WTC11 (cell line): ENCODE results near the gene MIB1. TPM values are rescaled to one million over a fixed set of nuclear protein-coding genes. Genes with fewer than 3 reads are reported as not detected.

Experiments used
- ATAC-seq: fragments of 200-7000 bp; cut with Tn5 transposase; 2 replicates; pipeline ENCODE4 v1.10.0; 2021; ENCODE audit warnings: mild to moderate bottlenecking, moderate library complexity
- CTCF ChIA-PET: fragments of 300-600 bp; sonication (Branson Sonifier 250); formaldehyde crosslinking; loops from one replicate; lab custom pipeline; 2021; ENCODE audit warnings: antibody characterized with exemption; lab: Charles Lee
- POLR2A ChIA-PET: fragments of 350-600 bp; sonication (Branson Sonifier 250); formaldehyde crosslinking; loops from one replicate; lab custom pipeline; 2021; ENCODE audit warnings: antibody characterized with exemption; lab: Charles Lee
- DNase-seq: peaks from one replicate; pipeline ENCODE4 v3.0.0; 2021; ENCODE audit warnings: low spot score
- H3K27ac Mint-ChIP-seq: 2 replicates; pipeline ENCODE4 v1.8.0; 2021; ENCODE audit warnings: mixed read lengths
- H3K27me3 Mint-ChIP-seq: 2 replicates; pipeline ENCODE4 v1.8.0; 2021; ENCODE audit warnings: low read depth, mild to moderate bottlenecking, moderate library complexity, mixed read lengths
- H3K36me3 Mint-ChIP-seq: 2 replicates; pipeline ENCODE4 v1.8.0; 2021; ENCODE audit warnings: mixed read lengths
- H3K4me1 Mint-ChIP-seq: 2 replicates; pipeline ENCODE4 v1.8.0; 2022; ENCODE audit warnings: mixed read lengths
- H3K4me3 Mint-ChIP-seq: 2 replicates; pipeline ENCODE4 v1.8.0; 2021; ENCODE audit warnings: mild to moderate bottlenecking, moderate library complexity, mixed read lengths
- H3K9me3 Mint-ChIP-seq: 2 replicates; pipeline ENCODE4 v1.8.0; 2021; ENCODE audit warnings: mixed read lengths
- CBFB ChIP-seq: sonication (generic); formaldehyde crosslinking; IDR thresholded peaks from 2 replicates; pipeline ENCODE4 v1.8.1; 2022; ENCODE audit warnings: mild to moderate bottlenecking, low read depth, missing genetic modification reagents
- E2F4 ChIP-seq: sonication (generic); formaldehyde crosslinking; IDR thresholded peaks from 2 replicates; pipeline ENCODE4 v1.8.1; 2022; ENCODE audit warnings: low read depth, mild to moderate bottlenecking, moderate library complexity, missing genetic modification reagents, borderline replicate concordance
- ETV6 ChIP-seq: sonication (generic); formaldehyde crosslinking; IDR thresholded peaks from 2 replicates; pipeline ENCODE4 v1.8.1; 2022; ENCODE audit warnings: mild to moderate bottlenecking, missing genetic modification reagents
- FOXK1 ChIP-seq: sonication (generic); formaldehyde crosslinking; IDR thresholded peaks from 2 replicates; pipeline ENCODE4 v1.8.0; 2022; ENCODE audit warnings: mild to moderate bottlenecking, moderate library complexity, missing genetic modification reagents
- FOXP4 ChIP-seq: sonication (generic); formaldehyde crosslinking; IDR thresholded peaks from 2 replicates; pipeline ENCODE4 v1.8.0; 2022; ENCODE audit warnings: mild to moderate bottlenecking, missing genetic modification reagents
- IRF2 ChIP-seq: sonication (generic); formaldehyde crosslinking; IDR thresholded peaks from 2 replicates; pipeline ENCODE4 v1.8.0; 2022; ENCODE audit warnings: low read depth, missing genetic modification reagents, borderline replicate concordance
- MXD4 ChIP-seq: fragments of 250-450 bp; sonication (Bioruptor Pico); IDR thresholded peaks from 2 replicates; pipeline ENCODE4 v1.8.0; 2021; ENCODE audit warnings: mild to moderate bottlenecking, moderate library complexity, borderline replicate concordance
- NR3C1 ChIP-seq: sonication (generic); formaldehyde crosslinking; conservative IDR thresholded peaks from 2 replicates; pipeline ENCODE4 v1.8.1; 2023; ENCODE audit warnings: low read depth, mild to moderate bottlenecking, missing genetic modification reagents
- RORB ChIP-seq: fragments of 250-450 bp; sonication (Bioruptor Pico); IDR thresholded peaks from 2 replicates; pipeline ENCODE4 v1.9.0; 2021; ENCODE audit warnings: mild to moderate bottlenecking
- SMAD3 ChIP-seq: sonication (generic); formaldehyde crosslinking; IDR thresholded peaks from 2 replicates; pipeline ENCODE4 v1.8.0; 2022; ENCODE audit warnings: missing genetic modification reagents, mild to moderate bottlenecking, borderline replicate concordance
- SMAD4 ChIP-seq: sonication (generic); formaldehyde crosslinking; IDR thresholded peaks from 2 replicates; pipeline ENCODE4 v1.8.0; 2022; ENCODE audit warnings: mild to moderate bottlenecking, missing genetic modification reagents
- SP1 ChIP-seq: sonication (generic); formaldehyde crosslinking; conservative IDR thresholded peaks from 2 replicates; pipeline ENCODE4 v1.8.1; 2022; ENCODE audit warnings: missing genetic modification reagents
- ZMAT4 ChIP-seq: fragments of 250-450 bp; sonication (Bioruptor Pico); IDR thresholded peaks from 2 replicates; pipeline ENCODE4 v1.9.0; 2021; ENCODE audit warnings: mild to moderate bottlenecking
- ZNF232 ChIP-seq: sonication (generic); formaldehyde crosslinking; IDR thresholded peaks from 2 replicates; pipeline ENCODE4 v1.8.0; 2022; ENCODE audit warnings: mild to moderate bottlenecking, missing genetic modification reagents
- ZSCAN18 ChIP-seq: fragments of 250-450 bp; sonication (Bioruptor Pico); IDR thresholded peaks from 2 replicates; pipeline ENCODE4 v2.1.2; 2022; ENCODE audit warnings: mild to moderate bottlenecking, moderate library complexity
- total RNA-seq: library from RNA; stranded (reverse); gene quantifications from 3 replicates; pipeline ENCODE4 v1.2.3, GENCODE V29; 2021
- TF ChIP-seq, protein P1 (sequence below): sonication (generic); formaldehyde crosslinking; IDR thresholded peaks from 2 replicates; pipeline ENCODE4 v1.8.0; 2023; ENCODE audit warnings: mild to moderate bottlenecking, missing genetic modification reagents
- TF ChIP-seq, protein P2 (sequence below): sonication (generic); formaldehyde crosslinking; IDR thresholded peaks from 2 replicates; pipeline ENCODE4 v1.8.1; 2022; ENCODE audit warnings: mild to moderate bottlenecking, missing genetic modification reagents, moderate library complexity, borderline replicate concordance
- TF ChIP-seq, protein P3 (sequence below): sonication (generic); formaldehyde crosslinking; IDR thresholded peaks from 2 replicates; pipeline ENCODE4 v1.8.1; 2022; ENCODE audit warnings: mild to moderate bottlenecking, moderate library complexity, missing genetic modification reagents

Gene MIB1
- total RNA-seq, 1 experiment from 2014 or later, result 63.9 TPM

GRCh38 chr18:21889570-21889969, 149.0 kb downstream of the MIB1 start:
- no peaks in the 10 kb centered on the region for H3K4me1 Mint-ChIP-seq
- CTCF ChIA-PET, result no interaction called here
- no peak overlapping the region for H3K27ac Mint-ChIP-seq
- DNase-seq, result no peak
- POLR2A ChIA-PET, result no interaction called here
- TF ChIP-seq SMAD4 (CRISPR knock-in tag), result no peak
- TF ChIP-seq IRF2 (CRISPR knock-in tag), result no peak
- TF ChIP-seq MXD4 (CRISPR knock-in tag), result no peak
- no peak for TF ChIP-seq RORB
- TF ChIP-seq ETV6, result no peak
- TF ChIP-seq, protein P1, sequence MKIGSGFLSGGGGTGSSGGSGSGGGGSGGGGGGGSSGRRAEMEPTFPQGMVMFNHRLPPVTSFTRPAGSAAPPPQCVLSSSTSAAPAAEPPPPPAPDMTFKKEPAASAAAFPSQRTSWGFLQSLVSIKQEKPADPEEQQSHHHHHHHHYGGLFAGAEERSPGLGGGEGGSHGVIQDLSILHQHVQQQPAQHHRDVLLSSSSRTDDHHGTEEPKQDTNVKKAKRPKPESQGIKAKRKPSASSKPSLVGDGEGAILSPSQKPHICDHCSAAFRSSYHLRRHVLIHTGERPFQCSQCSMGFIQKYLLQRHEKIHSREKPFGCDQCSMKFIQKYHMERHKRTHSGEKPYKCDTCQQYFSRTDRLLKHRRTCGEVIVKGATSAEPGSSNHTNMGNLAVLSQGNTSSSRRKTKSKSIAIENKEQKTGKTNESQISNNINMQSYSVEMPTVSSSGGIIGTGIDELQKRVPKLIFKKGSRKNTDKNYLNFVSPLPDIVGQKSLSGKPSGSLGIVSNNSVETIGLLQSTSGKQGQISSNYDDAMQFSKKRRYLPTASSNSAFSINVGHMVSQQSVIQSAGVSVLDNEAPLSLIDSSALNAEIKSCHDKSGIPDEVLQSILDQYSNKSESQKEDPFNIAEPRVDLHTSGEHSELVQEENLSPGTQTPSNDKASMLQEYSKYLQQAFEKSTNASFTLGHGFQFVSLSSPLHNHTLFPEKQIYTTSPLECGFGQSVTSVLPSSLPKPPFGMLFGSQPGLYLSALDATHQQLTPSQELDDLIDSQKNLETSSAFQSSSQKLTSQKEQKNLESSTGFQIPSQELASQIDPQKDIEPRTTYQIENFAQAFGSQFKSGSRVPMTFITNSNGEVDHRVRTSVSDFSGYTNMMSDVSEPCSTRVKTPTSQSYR (CRISPR knock-in tag), result no peak
- TF ChIP-seq CBFB (CRISPR knock-in tag), result no peak
- no peak for TF ChIP-seq SMAD3 (CRISPR knock-in tag)
- H3K9me3 Mint-ChIP-seq, result peaks cover 54% of the 10 kb centered on the region
- ATAC-seq, result no peak
- H3K36me3 Mint-ChIP-seq, result peaks cover 26% of the 10 kb centered on the region
- H3K4me3 Mint-ChIP-seq, result no peak overlapping the region
- peaks cover 15% of the 10 kb centered on the region for H3K27me3 Mint-ChIP-seq

DNA sequence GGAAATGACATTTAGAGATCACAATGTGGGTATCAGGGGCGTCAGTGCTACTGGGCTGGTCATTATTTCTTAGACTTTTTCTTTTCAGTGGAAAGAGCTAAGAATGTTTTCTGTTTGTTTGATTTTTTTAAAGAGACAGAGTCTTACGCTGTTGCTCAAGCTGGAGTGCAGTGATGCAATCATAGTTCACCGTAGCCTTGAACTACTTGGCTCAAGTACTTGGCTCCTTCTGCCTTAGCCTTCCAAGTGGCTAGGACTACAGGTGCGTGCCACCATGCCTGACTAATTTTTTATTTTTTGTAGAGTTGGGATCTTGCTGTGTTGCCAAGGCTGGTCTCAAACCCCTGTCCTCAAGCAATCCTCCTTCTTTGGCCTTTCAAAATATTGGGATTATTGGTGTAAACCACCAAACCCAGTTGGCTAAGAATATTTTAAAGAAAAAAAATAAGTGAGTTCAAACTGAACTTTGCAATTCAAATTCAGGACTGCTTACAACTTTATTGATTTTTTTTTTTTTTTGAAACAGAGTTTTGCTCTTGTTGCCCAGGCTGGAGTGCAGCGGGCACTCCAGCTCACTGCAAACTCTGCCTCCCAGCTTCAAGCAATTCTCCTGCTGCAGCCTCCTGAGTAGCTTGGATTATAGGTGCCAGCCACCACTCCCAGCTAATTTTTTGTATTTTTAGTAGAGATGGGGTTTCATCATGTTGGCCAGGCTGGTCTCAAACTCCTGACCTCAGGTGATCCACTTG, 154.2 kb downstream of the MIB1 start:
- Mint-ChIP-seq H3K9me3 (peaks cover 15% of the 10 kb centered on the region), H3K36me3 (no peaks in the 10 kb centered on the region), H3K4me3 (no peak overlapping the region), H3K27ac (no peak overlapping the region), H3K27me3 (peaks cover 14% of the 10 kb centered on the region), H3K4me1 (peaks cover 6% of the 10 kb centered on the region)
- DNase-seq (no peak), ATAC-seq (no peak)
- ChIA-PET POLR2A (no interaction called here), CTCF (interaction anchor here (0.6 kb wide), 1 partner anchor 267 kb away, joined by 3 read pairs; no protein-coding TSS in a partner anchor)
- TF ChIP-seq FOXP4 (no peak), SP1 (CRISPR knock-in tag) (no peak), ZNF232 (no peak), ZMAT4 (CRISPR knock-in tag) (no peak), ZSCAN18 (no peak), NR3C1 (CRISPR knock-in tag) (no peak), FOXK1 (no peak), E2F4 (no peak)
- TF ChIP-seq, protein P2, sequence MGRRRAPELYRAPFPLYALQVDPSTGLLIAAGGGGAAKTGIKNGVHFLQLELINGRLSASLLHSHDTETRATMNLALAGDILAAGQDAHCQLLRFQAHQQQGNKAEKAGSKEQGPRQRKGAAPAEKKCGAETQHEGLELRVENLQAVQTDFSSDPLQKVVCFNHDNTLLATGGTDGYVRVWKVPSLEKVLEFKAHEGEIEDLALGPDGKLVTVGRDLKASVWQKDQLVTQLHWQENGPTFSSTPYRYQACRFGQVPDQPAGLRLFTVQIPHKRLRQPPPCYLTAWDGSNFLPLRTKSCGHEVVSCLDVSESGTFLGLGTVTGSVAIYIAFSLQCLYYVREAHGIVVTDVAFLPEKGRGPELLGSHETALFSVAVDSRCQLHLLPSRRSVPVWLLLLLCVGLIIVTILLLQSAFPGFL (CRISPR knock-in tag), result no peak
- TF ChIP-seq, protein P3, sequence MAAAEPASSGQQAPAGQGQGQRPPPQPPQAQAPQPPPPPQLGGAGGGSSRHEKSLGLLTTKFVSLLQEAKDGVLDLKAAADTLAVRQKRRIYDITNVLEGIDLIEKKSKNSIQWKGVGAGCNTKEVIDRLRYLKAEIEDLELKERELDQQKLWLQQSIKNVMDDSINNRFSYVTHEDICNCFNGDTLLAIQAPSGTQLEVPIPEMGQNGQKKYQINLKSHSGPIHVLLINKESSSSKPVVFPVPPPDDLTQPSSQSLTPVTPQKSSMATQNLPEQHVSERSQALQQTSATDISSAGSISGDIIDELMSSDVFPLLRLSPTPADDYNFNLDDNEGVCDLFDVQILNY, result no peak
